ENCODE measurements around the gene PRKD2. TPM values are rescaled to one million over a fixed set of nuclear protein-coding genes. Genes with fewer than 3 reads are reported as not detected.
A peak's percentile ranks its signal among the peaks of the same experiment; 100 is the strongest.

Gene PRKD2
- total RNA-seq, 1 donor: 9.0 TPM

DNA sequence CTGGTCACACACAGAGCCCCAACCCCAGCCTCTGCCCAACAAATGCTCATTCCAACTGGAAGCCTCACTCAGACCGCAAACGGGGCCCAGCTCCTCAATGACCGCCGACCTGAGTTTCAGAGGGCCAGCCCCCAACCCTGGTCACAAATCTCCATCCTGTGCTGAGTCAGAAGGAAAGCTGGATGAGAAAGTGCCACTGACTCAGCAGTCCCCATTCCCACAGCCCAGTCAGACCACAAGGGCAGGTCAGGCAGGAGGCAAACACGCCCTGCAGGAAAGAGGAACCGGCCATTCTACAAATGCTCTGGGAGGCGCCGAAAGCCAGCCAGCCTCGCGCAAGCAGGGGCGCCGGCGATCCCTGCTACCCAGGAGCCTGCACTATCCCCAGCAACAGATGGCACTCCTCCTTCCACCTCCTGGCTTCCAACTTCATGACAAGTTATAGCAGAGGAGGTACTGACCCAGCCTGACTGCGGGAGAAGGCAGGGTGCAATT is 14.1 kb upstream of the PRKD2 start:
- DNase-seq (ENCODE audit: insufficient read length, low spot score, missing footprints): peak; percentile 100
- Histone ChIP-seq H4K20me1 (ENCODE audit: insufficient read depth, low read length) (peaks cover 73% of the 10 kb centered on the region), H3K4me3 (ENCODE audit: insufficient read depth, low read length) (peak overlapping the region; percentile 9), H2AFZ (ENCODE audit: low read length) (no peak overlapping the region), H3K4me1 (ENCODE audit: insufficient read depth, low read length) (peaks cover 32% of the 10 kb centered on the region), H3K79me2 (ENCODE audit: insufficient read depth, low read length) (peaks cover 76% of the 10 kb centered on the region), H3K9me3 (ENCODE audit: low read depth, low read length) (no peaks in the 10 kb centered on the region), H3K4me2 (ENCODE audit: insufficient read depth, low read length) (peak overlapping the region; percentile 46), H3K27ac (ENCODE audit: low read depth, low read length) (peak overlapping the region; percentile 91), H3K36me3 (ENCODE audit: insufficient read depth, low read length) (peaks cover 67% of the 10 kb centered on the region), H3K27me3 (ENCODE audit: insufficient read depth, low read length) (no peaks in the 10 kb centered on the region)
- TF ChIP-seq CTCF (IDR thresholded peaks at IDR 0.05; ENCODE audit: extremely low read depth, low read depth, low read length): no peak

GRCh38 chr19:46730595-46730994 is 13.7 kb upstream of the PRKD2 start:
- Histone ChIP-seq H3K4me2 (ENCODE audit: insufficient read depth, low read length) (no peak overlapping the region), H4K20me1 (ENCODE audit: insufficient read depth, low read length) (peaks cover 78% of the 10 kb centered on the region), H3K79me2 (ENCODE audit: insufficient read depth, low read length) (peaks cover 76% of the 10 kb centered on the region), H3K4me1 (ENCODE audit: insufficient read depth, low read length) (peaks cover 32% of the 10 kb centered on the region), H3K4me3 (ENCODE audit: insufficient read depth, low read length) (peak overlapping the region; percentile 9), H3K36me3 (ENCODE audit: insufficient read depth, low read length) (peaks cover 72% of the 10 kb centered on the region), H3K9me3 (ENCODE audit: low read depth, low read length) (no peaks in the 10 kb centered on the region), H3K27ac (ENCODE audit: low read depth, low read length) (peak overlapping the region; percentile 91), H3K27me3 (ENCODE audit: insufficient read depth, low read length) (no peaks in the 10 kb centered on the region), H2AFZ (ENCODE audit: low read length) (no peak overlapping the region)
- DNase-seq (ENCODE audit: insufficient read length, low spot score, missing footprints): no peak
- TF ChIP-seq CTCF (IDR thresholded peaks at IDR 0.05; ENCODE audit: extremely low read depth, low read depth, low read length): no peak

GRCh38 chr19:46730187-46730586 is 13.3 kb upstream of the PRKD2 start:
- Histone ChIP-seq H3K36me3 (ENCODE audit: insufficient read depth, low read length) (peaks cover 76% of the 10 kb centered on the region), H4K20me1 (ENCODE audit: insufficient read depth, low read length) (peaks cover 78% of the 10 kb centered on the region), H3K27me3 (ENCODE audit: insufficient read depth, low read length) (no peaks in the 10 kb centered on the region), H3K4me2 (ENCODE audit: insufficient read depth, low read length) (no peak overlapping the region), H3K79me2 (ENCODE audit: insufficient read depth, low read length) (peaks cover 76% of the 10 kb centered on the region), H3K4me1 (ENCODE audit: insufficient read depth, low read length) (peaks cover 32% of the 10 kb centered on the region), H3K27ac (ENCODE audit: low read depth, low read length) (peak overlapping the region; percentile 91), H3K9me3 (ENCODE audit: low read depth, low read length) (no peaks in the 10 kb centered on the region), H2AFZ (ENCODE audit: low read length) (no peak overlapping the region), H3K4me3 (ENCODE audit: insufficient read depth, low read length) (no peak overlapping the region)
- no peak for DNase-seq (ENCODE audit: insufficient read length, low spot score, missing footprints)
- TF ChIP-seq CTCF (IDR thresholded peaks at IDR 0.05; ENCODE audit: extremely low read depth, low read depth, low read length): no peak

DNA sequence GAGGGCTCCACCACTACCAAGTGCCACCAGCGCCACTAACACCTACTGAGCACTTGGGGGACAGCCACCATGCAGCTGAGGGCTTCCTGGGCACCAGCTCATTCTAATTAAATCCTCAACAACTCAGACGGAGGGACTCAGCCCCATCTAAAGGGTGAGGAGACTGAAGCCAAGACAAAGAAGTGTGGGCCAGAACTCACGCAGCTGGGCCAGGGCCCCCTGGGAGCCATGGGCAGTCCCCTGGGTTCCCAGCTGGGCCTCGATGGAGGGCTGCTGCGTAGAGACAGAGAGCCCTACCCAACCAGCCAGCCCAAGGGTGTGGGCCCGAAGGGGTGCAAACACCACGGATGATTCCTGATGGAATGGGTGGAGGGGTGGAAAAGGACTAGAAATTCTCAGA is 12.8 kb upstream of the PRKD2 start:
- H3K27ac ChIP-seq (ENCODE audit: low read depth, low read length): peak overlapping the region; percentile 91
- TF ChIP-seq CTCF (IDR thresholded peaks at IDR 0.05; ENCODE audit: extremely low read depth, low read depth, low read length): no peak
- H3K4me1 ChIP-seq (ENCODE audit: insufficient read depth, low read length): peaks cover 32% of the 10 kb centered on the region
- no peak overlapping the region for H2AFZ ChIP-seq (ENCODE audit: low read length)
- no peak for DNase-seq (ENCODE audit: insufficient read length, low spot score, missing footprints)
- H3K27me3 ChIP-seq (ENCODE audit: insufficient read depth, low read length): no peaks in the 10 kb centered on the region
- peaks cover 79% of the 10 kb centered on the region for H4K20me1 ChIP-seq (ENCODE audit: insufficient read depth, low read length)
- peaks cover 74% of the 10 kb centered on the region for H3K79me2 ChIP-seq (ENCODE audit: insufficient read depth, low read length)
- H3K9me3 ChIP-seq (ENCODE audit: low read depth, low read length): no peaks in the 10 kb centered on the region
- H3K4me3 ChIP-seq (ENCODE audit: insufficient read depth, low read length): no peak overlapping the region
- no peak overlapping the region for H3K4me2 ChIP-seq (ENCODE audit: insufficient read depth, low read length)
- H3K36me3 ChIP-seq (ENCODE audit: insufficient read depth, low read length): peaks cover 80% of the 10 kb centered on the region
